Glutamatergic neuron (in vitro differentiated cells): ENCODE results near the gene STMN3. TPM values are rescaled to one million over a fixed set of nuclear protein-coding genes. Genes with fewer than 3 reads are reported as not detected.

ENCODE experiments used
- DNase-seq: peaks from one replicate; pipeline ENCODE4 v3.0.0; 2022
- H3K27ac Mint-ChIP-seq: one replicate; pipeline ENCODE4 v1.8.0; 2020; ENCODE audit warnings: mild to moderate bottlenecking, mixed read lengths, inconsistent platforms; ENCODE audit not compliant: unreplicated experiment
- H3K27me3 Mint-ChIP-seq: one replicate; pipeline ENCODE4 v1.8.0; 2020; ENCODE audit warnings: mild to moderate bottlenecking, moderate library complexity, mixed read lengths, inconsistent platforms; ENCODE audit not compliant: unreplicated experiment
- H3K36me3 Mint-ChIP-seq: one replicate; pipeline ENCODE4 v1.8.0; 2020; ENCODE audit warnings: mild to moderate bottlenecking, mixed read lengths, inconsistent platforms; ENCODE audit not compliant: unreplicated experiment
- H3K4me1 Mint-ChIP-seq: one replicate; pipeline ENCODE4 v1.8.0; 2020; ENCODE audit warnings: mild to moderate bottlenecking, low read depth, mixed read lengths, inconsistent platforms; ENCODE audit not compliant: unreplicated experiment
- H3K4me3 Mint-ChIP-seq: one replicate; pipeline ENCODE4 v1.8.0; 2020; ENCODE audit warnings: mild to moderate bottlenecking, mixed read lengths, inconsistent platforms; ENCODE audit not compliant: unreplicated experiment
- H3K9me3 Mint-ChIP-seq: one replicate; pipeline ENCODE4 v1.8.0; 2020; ENCODE audit warnings: mild to moderate bottlenecking, moderate library complexity, mixed read lengths, inconsistent platforms; ENCODE audit not compliant: unreplicated experiment
- total RNA-seq: library from RNA; stranded (reverse); fragmentation: NEBNext Ultra II Directional; extraction: Animal tissue kit (Norgen Biotek cat#: 25700); gene quantifications from one replicate; pipeline ENCODE4 v1.2.1, GENCODE V29; 2021; ENCODE audit not compliant: unreplicated experiment
- TF ChIP-seq, protein P1 (sequence below): fragments of 200-600 bp; sonication (generic); IDR thresholded peaks from one replicate; pipeline ENCODE4 v1.5.0; 2021; ENCODE audit not compliant: partially characterized antibody, unreplicated experiment

The STMN3 gene
- total RNA-seq, 1 donor from 2014 or later: 459 TPM

DNA sequence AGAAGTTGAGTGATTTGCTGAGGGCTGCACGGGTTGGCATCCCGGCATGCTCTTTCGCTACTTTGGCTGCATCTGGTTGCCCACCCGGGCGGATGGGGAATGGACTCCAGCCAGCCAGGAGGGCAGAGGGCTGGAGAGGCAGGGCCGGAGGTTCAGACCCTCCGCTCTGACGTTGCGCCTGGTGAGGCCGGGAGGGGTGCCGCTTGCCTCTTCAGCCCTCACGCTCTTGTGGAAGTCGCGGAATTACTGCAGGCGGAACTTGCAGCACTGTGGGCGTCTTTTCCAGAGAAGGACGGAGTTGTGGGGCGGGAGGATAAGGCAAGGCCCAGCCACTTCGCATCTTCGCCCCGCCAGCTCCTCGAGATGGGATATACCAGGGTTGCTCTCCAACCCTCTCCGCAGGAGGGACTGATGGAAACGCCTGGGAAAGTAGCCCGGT lies 5.5 kb upstream of the STMN3 start:
- Mint-ChIP-seq H3K9me3 (peaks cover 5% of the 10 kb centered on the region), H3K36me3 (no peaks in the 10 kb centered on the region), H3K27me3 (peaks cover 13% of the 10 kb centered on the region), H3K27ac (peak overlapping the region; percentile 60), H3K4me3 (peak overlapping the region; percentile 91), H3K4me1 (peaks cover 21% of the 10 kb centered on the region)
- TF ChIP-seq, protein P1, sequence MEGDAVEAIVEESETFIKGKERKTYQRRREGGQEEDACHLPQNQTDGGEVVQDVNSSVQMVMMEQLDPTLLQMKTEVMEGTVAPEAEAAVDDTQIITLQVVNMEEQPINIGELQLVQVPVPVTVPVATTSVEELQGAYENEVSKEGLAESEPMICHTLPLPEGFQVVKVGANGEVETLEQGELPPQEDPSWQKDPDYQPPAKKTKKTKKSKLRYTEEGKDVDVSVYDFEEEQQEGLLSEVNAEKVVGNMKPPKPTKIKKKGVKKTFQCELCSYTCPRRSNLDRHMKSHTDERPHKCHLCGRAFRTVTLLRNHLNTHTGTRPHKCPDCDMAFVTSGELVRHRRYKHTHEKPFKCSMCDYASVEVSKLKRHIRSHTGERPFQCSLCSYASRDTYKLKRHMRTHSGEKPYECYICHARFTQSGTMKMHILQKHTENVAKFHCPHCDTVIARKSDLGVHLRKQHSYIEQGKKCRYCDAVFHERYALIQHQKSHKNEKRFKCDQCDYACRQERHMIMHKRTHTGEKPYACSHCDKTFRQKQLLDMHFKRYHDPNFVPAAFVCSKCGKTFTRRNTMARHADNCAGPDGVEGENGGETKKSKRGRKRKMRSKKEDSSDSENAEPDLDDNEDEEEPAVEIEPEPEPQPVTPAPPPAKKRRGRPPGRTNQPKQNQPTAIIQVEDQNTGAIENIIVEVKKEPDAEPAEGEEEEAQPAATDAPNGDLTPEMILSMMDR: no peak
- DNase-seq: no peak

DNA sequence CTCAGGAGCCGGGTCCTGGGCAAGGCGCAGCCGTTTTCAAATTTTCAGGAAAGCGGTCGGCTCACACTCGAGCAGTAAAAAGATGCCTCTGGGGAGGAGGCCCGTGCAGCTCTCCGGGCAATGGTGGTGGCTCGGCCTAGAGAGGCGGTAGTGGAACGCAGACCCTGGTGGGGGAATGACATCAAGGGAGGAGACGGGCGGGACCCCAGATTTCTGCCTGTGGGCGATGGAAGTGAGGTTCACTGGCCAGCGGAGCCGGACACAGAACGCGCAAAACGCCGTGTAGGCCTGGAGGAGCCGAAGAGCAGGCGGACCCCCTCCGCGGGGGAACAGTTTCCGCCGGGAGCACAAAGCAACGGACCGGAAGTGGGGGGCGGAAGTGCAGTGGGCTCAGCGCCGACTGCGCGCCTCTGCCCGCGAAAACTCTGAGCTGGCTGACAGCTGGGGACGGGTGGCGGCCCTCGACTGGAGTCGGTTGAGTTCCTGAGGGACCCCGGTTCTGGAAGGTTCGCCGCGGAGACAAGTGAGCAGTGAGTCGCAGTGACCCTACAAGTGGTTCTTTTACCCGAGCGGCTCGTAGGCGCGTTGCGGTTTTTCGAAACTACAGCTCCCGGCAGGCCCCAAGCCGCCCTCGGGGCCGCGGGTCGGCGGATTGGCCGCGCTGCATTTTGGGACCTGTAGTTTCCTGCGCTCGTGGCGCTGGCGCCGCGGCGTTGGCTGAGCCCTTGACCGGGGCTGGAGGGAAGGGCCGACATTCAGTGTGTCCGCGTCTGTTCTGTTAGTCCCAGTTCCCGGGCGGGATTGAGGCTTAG lies 4.9 kb upstream of the STMN3 start, which contains the start of gene RTEL1:
Gene RTEL1 (plus strand): TSS at position 376 of the 812 bp plus-strand sequence. CDS start 1,091 bp downstream, outside the sequence.
- Mint-ChIP-seq H3K36me3 (no peaks in the 10 kb centered on the region), H3K27ac (peak within 1 kb of the TSS; percentile 97), H3K4me1 (peaks cover 21% of the 10 kb centered on the region), H3K9me3 (peaks cover 5% of the 10 kb centered on the region), H3K27me3 (peaks cover 13% of the 10 kb centered on the region), H3K4me3 (peak within 1 kb of the TSS; percentile 91)
- TF ChIP-seq, protein P1: no peak
- DNase-seq: peak; percentile 95

DNA sequence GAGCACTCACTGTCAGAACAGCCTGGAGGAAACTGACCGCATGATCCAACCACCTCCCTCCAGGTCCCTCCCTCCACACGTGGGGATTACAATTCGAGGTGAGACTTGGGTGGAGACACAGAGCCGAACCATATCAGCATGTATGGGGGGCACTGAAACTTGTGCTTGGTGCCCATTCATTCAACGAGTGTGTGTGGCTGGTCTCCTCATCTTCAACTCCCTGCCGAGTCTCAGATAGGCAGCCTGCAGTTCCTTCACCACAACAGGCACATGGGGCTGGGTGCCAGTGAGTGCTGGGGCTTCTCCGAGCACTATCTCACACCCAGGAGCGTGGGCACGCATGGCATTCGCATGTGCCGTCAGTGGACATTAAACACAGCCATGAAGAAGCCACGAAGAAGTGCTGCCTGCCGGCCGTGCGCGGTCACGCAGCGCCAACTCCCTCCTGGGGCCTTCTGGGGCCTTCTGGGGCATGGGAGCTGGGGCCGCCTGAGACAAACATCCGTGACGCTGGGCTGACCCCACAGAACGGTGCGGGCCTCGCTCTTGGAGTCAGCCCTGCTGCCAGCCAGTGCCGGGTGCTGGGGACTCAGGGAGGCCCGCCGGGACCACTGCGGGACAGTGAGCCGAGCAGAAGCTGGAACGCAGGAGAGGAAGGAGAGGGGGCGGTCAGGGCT lies 4.2 kb upstream of the STMN3 start:
- H3K9me3 Mint-ChIP-seq: peaks cover 5% of the 10 kb centered on the region
- peak overlapping the region; percentile 97 for H3K27ac Mint-ChIP-seq
- peaks cover 21% of the 10 kb centered on the region for H3K4me1 Mint-ChIP-seq
- peak; percentile 35 for DNase-seq
- H3K36me3 Mint-ChIP-seq: no peaks in the 10 kb centered on the region
- TF ChIP-seq, protein P1: no peak
- peaks cover 13% of the 10 kb centered on the region for H3K27me3 Mint-ChIP-seq
- H3K4me3 Mint-ChIP-seq: peak overlapping the region; percentile 91

DNA sequence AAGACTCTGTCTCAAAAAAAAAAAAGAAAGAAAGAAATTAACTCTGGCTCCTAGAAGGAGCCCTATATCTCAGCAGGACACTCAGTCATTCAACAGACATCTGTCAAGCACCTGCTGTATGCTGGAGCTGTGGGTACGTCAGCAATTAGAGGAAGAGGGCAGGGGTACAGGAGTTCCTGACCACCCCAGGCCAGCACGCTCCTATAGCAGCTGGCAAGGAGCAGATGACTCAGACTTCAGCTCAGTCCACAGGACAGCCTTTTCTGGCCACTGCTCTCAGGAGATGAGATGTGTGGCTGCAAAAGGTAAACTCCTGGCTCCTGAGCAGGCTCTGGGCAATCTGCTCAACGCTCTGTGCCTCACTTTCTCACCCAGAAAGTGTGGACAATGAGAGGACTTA lies 3.2 kb upstream of the STMN3 start:
- H3K27ac Mint-ChIP-seq: peak overlapping the region; percentile 73
- DNase-seq: no peak
- H3K4me3 Mint-ChIP-seq: no peak overlapping the region
- TF ChIP-seq, protein P1: no peak
- peaks cover 16% of the 10 kb centered on the region for H3K27me3 Mint-ChIP-seq
- peaks cover 21% of the 10 kb centered on the region for H3K4me1 Mint-ChIP-seq
- no peaks in the 10 kb centered on the region for H3K36me3 Mint-ChIP-seq
- peaks cover 7% of the 10 kb centered on the region for H3K9me3 Mint-ChIP-seq
